LNCaP clone FGC (cell line): Measurements from ENCODE around the gene KRTAP10-12.
"Not testable (repeated sequence)": the region's sequence is repeated elsewhere in the genome, so short reads cannot be mapped to it uniquely, and the experiment has no call there.

Experiments used
- DNase-seq: peaks from one replicate; pipeline ENCODE4 v3.0.0-alpha.2; 2011; ENCODE audit warnings: low read depth
- H3K4me3 ChIP-seq: 2 replicates; pipeline ENCODE4 v1.5.1; 2011; ENCODE audit warnings: mild to moderate bottlenecking, low read depth, low read length, control low read depth
- CTCF ChIP-seq: IDR thresholded peaks from 2 replicates; pipeline ENCODE4 v1.5.1; 2012; ENCODE audit warnings: mild to moderate bottlenecking; ENCODE audit not compliant: control insufficient read depth, insufficient read depth; ENCODE audit errors: extremely low read depth

Gene KRTAP10-12

GRCh38 chr21:44684483-44684882 is 12.5 kb upstream of the KRTAP10-12 start:
- H3K4me3 ChIP-seq, result no peak overlapping the region
- TF ChIP-seq CTCF, result no peak
- no peak for DNase-seq

GRCh38 chr21:44685050-44685449 is 11.9 kb upstream of the KRTAP10-12 start:
- not testable (repeated sequence) for DNase-seq, H3K4me3 ChIP-seq

GRCh38 chr21:44686000-44686781 is 10.8 kb upstream of the KRTAP10-12 start:
- TF ChIP-seq CTCF, result no peak
- DNase-seq, result no peak
- H3K4me3 ChIP-seq, result no peak overlapping the region

- TF ChIP-seq CTCF, result no peak
- no peak for DNase-seq
- H3K4me3 ChIP-seq, result no peak overlapping the region
Measured at GRCh38 chr21:44686843-44687561, 10.0 kb upstream of the KRTAP10-12 start.

- DNase-seq, result no peak
- TF ChIP-seq CTCF, result no peak
- no peak overlapping the region for H3K4me3 ChIP-seq
Measured at GRCh38 chr21:44687671-44688070, 9.3 kb upstream of the KRTAP10-12 start.

GRCh38 chr21:44689740-44690139 is 7.2 kb upstream of the KRTAP10-12 start:
- DNase-seq, result not testable (repeated sequence)

GRCh38 chr21:44691686-44692085 is 5.3 kb upstream of the KRTAP10-12 start:
- no peak overlapping the region for H3K4me3 ChIP-seq
- no peak for DNase-seq
- TF ChIP-seq CTCF, result no peak

More at GRCh38 chr21:44689740-44690139, 7.2 kb upstream of the KRTAP10-12 start:
- not testable (repeated sequence) for H3K4me3 ChIP-seq
